ENCODE data around the gene MAST2. TPM values are rescaled to one million over a fixed set of nuclear protein-coding genes. Genes with fewer than 3 reads are reported as not detected.

Gene MAST2
- total RNA-seq, 4 donors from 2014 or later, result 31.1 to 76.9 (median 73.4) TPM

- H3K27me3 ChIP-seq, result no peaks in the 10 kb centered on the region
- H3K36me3 ChIP-seq, result peaks cover 0 to 10% of the 10 kb centered on the region in 2 donors
- peak overlapping the region in 1 of 4 donors; percentile 88 for H3K27ac ChIP-seq
- H3K9me3 ChIP-seq, result no peaks in the 10 kb centered on the region
- H3K4me1 ChIP-seq, result peaks cover 0 to 45% (median 12%) of the 10 kb centered on the region in 3 donors
- no peak for ATAC-seq
- TF ChIP-seq, protein P1, sequence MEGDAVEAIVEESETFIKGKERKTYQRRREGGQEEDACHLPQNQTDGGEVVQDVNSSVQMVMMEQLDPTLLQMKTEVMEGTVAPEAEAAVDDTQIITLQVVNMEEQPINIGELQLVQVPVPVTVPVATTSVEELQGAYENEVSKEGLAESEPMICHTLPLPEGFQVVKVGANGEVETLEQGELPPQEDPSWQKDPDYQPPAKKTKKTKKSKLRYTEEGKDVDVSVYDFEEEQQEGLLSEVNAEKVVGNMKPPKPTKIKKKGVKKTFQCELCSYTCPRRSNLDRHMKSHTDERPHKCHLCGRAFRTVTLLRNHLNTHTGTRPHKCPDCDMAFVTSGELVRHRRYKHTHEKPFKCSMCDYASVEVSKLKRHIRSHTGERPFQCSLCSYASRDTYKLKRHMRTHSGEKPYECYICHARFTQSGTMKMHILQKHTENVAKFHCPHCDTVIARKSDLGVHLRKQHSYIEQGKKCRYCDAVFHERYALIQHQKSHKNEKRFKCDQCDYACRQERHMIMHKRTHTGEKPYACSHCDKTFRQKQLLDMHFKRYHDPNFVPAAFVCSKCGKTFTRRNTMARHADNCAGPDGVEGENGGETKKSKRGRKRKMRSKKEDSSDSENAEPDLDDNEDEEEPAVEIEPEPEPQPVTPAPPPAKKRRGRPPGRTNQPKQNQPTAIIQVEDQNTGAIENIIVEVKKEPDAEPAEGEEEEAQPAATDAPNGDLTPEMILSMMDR (IDR thresholded peaks at IDR 0.05), result no peak
- TF ChIP-seq POLR2A (IDR thresholded peaks at IDR 0.05) (no peak), EP300 (IDR thresholded peaks at IDR 0.05) (no peak), POLR2AphosphoS5 (IDR thresholded peaks at IDR 0.05) (no peak)
- 90% methylated on average over 2 of the region's 2 CpGs for WGBS, 2 donors (ENCODE audit: low coverage in 1 of 2)
- no peak overlapping the region for H3K4me3 ChIP-seq
Measured at GRCh38 chr1:45972621-45973020, 169.2 kb downstream of the MAST2 start.

- Histone ChIP-seq H3K27ac (no peak overlapping the region), H3K4me1 (peaks cover 0 to 40% (median 12%) of the 10 kb centered on the region in 3 donors), H3K4me3 (no peak overlapping the region), H3K27me3 (no peaks in the 10 kb centered on the region), H3K9me3 (no peaks in the 10 kb centered on the region), H3K36me3 (peaks cover 0 to 10% of the 10 kb centered on the region in 2 donors)
- ATAC-seq, result no peak
- TF ChIP-seq EP300 (IDR thresholded peaks at IDR 0.05) (no peak), POLR2A (IDR thresholded peaks at IDR 0.05) (no peak)
- 92 to 100% methylated on average over 3 of the region's 3 CpGs for WGBS, 2 donors (ENCODE audit: low coverage in 1 of 2)
Measured at GRCh38 chr1:45973121-45973520, 169.7 kb downstream of the MAST2 start.

DNA sequence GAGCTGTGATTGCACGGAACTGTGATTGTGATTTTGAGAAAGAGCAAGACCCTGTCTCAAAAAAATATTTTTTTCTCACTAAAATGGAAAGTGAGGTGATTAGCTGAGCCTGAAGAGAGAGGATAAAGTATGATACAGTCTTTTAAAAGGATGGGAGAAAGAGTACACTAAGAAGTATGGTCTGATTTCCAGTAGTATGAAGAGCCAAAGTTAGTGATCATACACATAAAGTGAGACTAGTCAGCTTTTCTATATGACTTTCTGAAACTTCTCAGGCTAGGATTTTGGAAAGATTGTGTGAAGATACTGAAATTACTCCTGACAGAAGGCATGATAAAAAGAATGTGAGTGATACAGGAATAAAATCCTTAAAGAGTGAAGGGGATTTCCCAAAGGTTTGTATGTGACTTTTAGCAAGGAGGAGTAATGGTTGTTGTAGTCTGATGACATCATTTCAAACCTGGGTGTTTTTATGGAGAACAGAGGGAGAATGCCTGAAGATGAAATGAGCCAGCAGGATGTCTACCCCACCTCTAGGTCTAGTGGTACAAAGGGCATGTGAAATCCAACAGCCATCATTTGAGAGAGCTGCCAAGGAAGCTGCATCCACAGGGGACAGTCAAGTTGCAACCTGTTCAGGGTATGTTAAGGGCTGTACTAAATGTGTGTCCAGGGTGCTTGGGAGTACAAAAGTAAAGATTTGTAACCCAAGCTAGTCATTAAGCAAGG is 171.3 kb downstream of the MAST2 start:
- TF ChIP-seq, protein P1 (IDR thresholded peaks at IDR 0.05), result no peak
- TF ChIP-seq POLR2A (IDR thresholded peaks at IDR 0.05) (no peak), POLR2AphosphoS5 (IDR thresholded peaks at IDR 0.05) (no peak), EP300 (IDR thresholded peaks at IDR 0.05) (no peak)
- no peak overlapping the region for H3K27ac ChIP-seq
- no peaks in the 10 kb centered on the region for H3K9me3 ChIP-seq
- no peaks in the 10 kb centered on the region for H3K27me3 ChIP-seq
- 80 to 100% methylated on average over 1 of the region's 1 CpG for WGBS, 2 donors (ENCODE audit: low coverage in 1 of 2)
- H3K4me1 ChIP-seq, result peaks cover 0 to 35% (median 4%) of the 10 kb centered on the region in 3 donors
- no peak overlapping the region for H3K4me3 ChIP-seq
- H3K36me3 ChIP-seq, result peaks cover 0 to 10% of the 10 kb centered on the region in 2 donors
- no peak for ATAC-seq

- Histone ChIP-seq H3K4me3 (no peak overlapping the region), H3K4me1 (peaks cover 0 to 22% (median 0%) of the 10 kb centered on the region in 3 donors), H3K27me3 (no peaks in the 10 kb centered on the region), H3K9me3 (peaks cover 0 to 7% (median 0%) of the 10 kb centered on the region in 3 donors), H3K27ac (no peak overlapping the region), H3K36me3 (peaks cover 0 to 10% of the 10 kb centered on the region in 2 donors)
- 80 to 92% methylated on average over 3 of the region's 3 CpGs for WGBS, 2 donors (ENCODE audit: low coverage in 1 of 2)
- no peak for ATAC-seq
- no peak for TF ChIP-seq POLR2AphosphoS5 (IDR thresholded peaks at IDR 0.05)
- TF ChIP-seq POLR2A (IDR thresholded peaks at IDR 0.05), result no peak
- no peak for TF ChIP-seq EP300 (IDR thresholded peaks at IDR 0.05)
- TF ChIP-seq, protein P1 (IDR thresholded peaks at IDR 0.05), result no peak
Measured at GRCh38 chr1:45976623-45977022, 173.2 kb downstream of the MAST2 start.

- TF ChIP-seq EP300 (IDR thresholded peaks at IDR 0.05) (no peak), POLR2A (IDR thresholded peaks at IDR 0.05) (no peak), POLR2AphosphoS5 (IDR thresholded peaks at IDR 0.05) (no peak)
- TF ChIP-seq, protein P1 (IDR thresholded peaks at IDR 0.05), result no peak
- no peak for ATAC-seq
- Histone ChIP-seq H3K27ac (no peak overlapping the region), H3K27me3 (no peaks in the 10 kb centered on the region), H3K36me3 (no peaks in the 10 kb centered on the region), H3K4me1 (peaks cover 0 to 12% (median 0%) of the 10 kb centered on the region in 3 donors), H3K9me3 (peaks cover 0 to 7% (median 0%) of the 10 kb centered on the region in 3 donors), H3K4me3 (no peak overlapping the region)
- WGBS, 2 donors (ENCODE audit: low coverage in 1 of 2), result 25 to 38% methylated on average over 2 of the region's 2 CpGs
Measured at GRCh38 chr1:45979074-45979777, 175.8 kb downstream of the MAST2 start.
